HepG2 (cell line): ENCODE results near the gene SEMA4C. TPM values are rescaled to one million over a fixed set of nuclear protein-coding genes. Genes with fewer than 3 reads are reported as not detected.

ENCODE experiments used
- ASH2L ChIP-seq: fragments of 300-600, 200-600 bp; sonication (generic); IDR thresholded peaks from 2 replicates; pipeline ENCODE4 v1.7.0; 2017; ENCODE audit warnings: low read depth, mild to moderate bottlenecking, moderate library complexity, mixed read lengths, low read length; ENCODE audit not compliant: insufficient read length
- BCL3 ChIP-seq: sonication (generic); formaldehyde crosslinking; IDR thresholded peaks from 2 replicates; pipeline ENCODE4 v1.5.1; 2020; ENCODE audit warnings: mild to moderate bottlenecking, missing genetic modification reagents, moderate library complexity
- ELK4 ChIP-seq: sonication (generic); formaldehyde crosslinking; IDR thresholded peaks from 2 replicates; pipeline ENCODE4 v1.9.0; 2021; ENCODE audit warnings: missing genetic modification reagents, borderline replicate concordance
- HOMEZ ChIP-seq: IDR thresholded peaks from 2 replicates; pipeline ENCODE4 v1.6.1; 2016; ENCODE audit warnings: low read depth
- HOXD1 ChIP-seq: sonication (generic); formaldehyde crosslinking; IDR thresholded peaks from 2 replicates; pipeline ENCODE4 v1.5.0; 2020; ENCODE audit warnings: missing genetic modification reagents
- JUN ChIP-seq: sonication (generic); formaldehyde crosslinking; IDR thresholded peaks from 2 replicates; pipeline ENCODE4 v1.4.0; 2020; ENCODE audit warnings: mild to moderate bottlenecking, missing genetic modification reagents
- LRRFIP1 ChIP-seq: sonication (generic); formaldehyde crosslinking; conservative IDR thresholded peaks from 2 replicates; pipeline ENCODE4 v1.4.0; 2020; ENCODE audit warnings: missing genetic modification reagents
- NFYB ChIP-seq: sonication (generic); formaldehyde crosslinking; IDR thresholded peaks from 2 replicates; pipeline ENCODE4 v1.4.0; 2020; ENCODE audit warnings: missing genetic modification reagents
- PHF20 ChIP-seq: sonication (generic); formaldehyde crosslinking; IDR thresholded peaks from 2 replicates; pipeline ENCODE4 v1.5.0; 2020; ENCODE audit warnings: mild to moderate bottlenecking, missing genetic modification reagents
- REPIN1 ChIP-seq: sonication (generic); formaldehyde crosslinking; IDR thresholded peaks from 2 replicates; pipeline ENCODE4 v1.8.0; 2022; ENCODE audit warnings: missing genetic modification reagents, low read depth, mild to moderate bottlenecking, borderline replicate concordance
- THAP9 ChIP-seq: sonication (generic); formaldehyde crosslinking; IDR thresholded peaks from 2 replicates; pipeline ENCODE4; 2020; ENCODE audit warnings: missing genetic modification reagents, mild to moderate bottlenecking, borderline replicate concordance
- ZNF235 ChIP-seq: sonication (generic); formaldehyde crosslinking; IDR thresholded peaks from 2 replicates; pipeline ENCODE4 v1.8.1; 2023; ENCODE audit warnings: mild to moderate bottlenecking, missing genetic modification reagents, borderline replicate concordance
- ZNF503 ChIP-seq: sonication (generic); formaldehyde crosslinking; IDR thresholded peaks from 2 replicates; pipeline ENCODE4 v1.4.0; 2020; ENCODE audit warnings: missing genetic modification reagents
- ZNF563 ChIP-seq: sonication (generic); formaldehyde crosslinking; IDR thresholded peaks from 2 replicates; pipeline ENCODE4 v1.8.0; 2022; ENCODE audit warnings: mild to moderate bottlenecking, moderate library complexity, missing genetic modification reagents
- ZNF598 ChIP-seq: sonication (generic); formaldehyde crosslinking; IDR thresholded peaks from 2 replicates; pipeline ENCODE4 v1.5.1; 2020; ENCODE audit warnings: mild to moderate bottlenecking, missing genetic modification reagents, borderline replicate concordance
- ZNF891 ChIP-seq: sonication (generic); formaldehyde crosslinking; IDR thresholded peaks from 2 replicates; pipeline ENCODE4 v1.5.0; 2020; ENCODE audit warnings: mild to moderate bottlenecking, missing genetic modification reagents
- polyA plus RNA-seq, 8 experiments: library from polyadenylated mRNA; depleted of rRNA in 3 of 8; stranded (reverse) in 7 of 8; unstranded in 1 of 8; fragments of >200 nt; fragmentation: Illumina TruSeq in 4 of 8; extraction: Trizol in 4 of 8; gene quantifications; 2 replicates each; pipeline versions ENCODE4 v1.2.1 to v1.2.3, GENCODE V29; 2011 to 2016; ENCODE audit warnings: low read depth in 4 of 8, missing spikeins in 1 of 8, mixed read lengths in 1 of 8; ENCODE audit not compliant: insufficient read depth in 1 of 8
- total RNA-seq, 5 experiments: library from RNA; depleted of rRNA; stranded (reverse); fragments of >200 nt; fragmentation: Illumina TruSeq; extraction: Trizol; gene quantifications; 2 replicates each; pipeline ENCODE4 v1.2.3, GENCODE V29; 2016; ENCODE audit warnings: low read depth in 1 of 5

The SEMA4C gene
- total and polyA plus RNA-seq, 2 of the 13 experiments (the other 11 are each of a cell fraction or from before 2014, with no cell fraction given): 25.9 to 46.6 TPM

- TF ChIP-seq LRRFIP1 (CRISPR knock-in tag): no peak
- TF ChIP-seq ZNF598 (CRISPR knock-in tag): 0 out of 2 replicates have a peak, but pooled peaks have one; percentile 66
- TF ChIP-seq ZNF503 (CRISPR knock-in tag): peak; percentile 27; the same call in 1 of the 2 replicates
- no peak for TF ChIP-seq ELK4 (CRISPR knock-in tag)
- no peak for TF ChIP-seq ZNF235 (CRISPR knock-in tag)
- no peak for TF ChIP-seq JUN
- no peak for TF ChIP-seq HOMEZ (CRISPR knock-in tag)
- TF ChIP-seq ASH2L: peak; percentile 88
- peak; percentile 54; the same call in 1 of the 2 replicates for TF ChIP-seq THAP9
- TF ChIP-seq BCL3 (CRISPR knock-in tag): peak; percentile 38; the same call in 1 of the 2 replicates
- no peak for TF ChIP-seq REPIN1
- 0 out of 2 replicates have a peak, but pooled peaks have one; percentile 25 for TF ChIP-seq ZNF891 (CRISPR knock-in tag)
- TF ChIP-seq NFYB (CRISPR knock-in tag): no peak
- TF ChIP-seq HOXD1: no peak
- TF ChIP-seq PHF20 (CRISPR knock-in tag): peak; percentile 70; the same call in 1 of the 2 replicates
- no peak; the same call in 1 of the 2 replicates for TF ChIP-seq ZNF563 (CRISPR knock-in tag)
Measured at GRCh38 chr2:96815326-96816126, 54.4 kb downstream of the SEMA4C start (continued).
